Natural killer cell (primary cell): Measurements from ENCODE around the gene PADI1. TPM values are rescaled to one million over a fixed set of nuclear protein-coding genes. Genes with fewer than 3 reads are reported as not detected.

Source experiments
- ATAC-seq, 3 donors: fragments of 150-1000 bp in 2 of 3; fragments of 200-7000 bp in 1 of 3; cut with Tn5 transposase; 1 replicate in 1 of 3; 2 replicates in 2 of 3; pipeline ENCODE4 v1.10.0; 2021; ENCODE audit warnings: mild to moderate bottlenecking in 2 of 3, moderate library complexity in 2 of 3
- DNase-seq, 2 donors: peaks; one replicate each; pipeline versions ENCODE4 v3.0.0 to v3.0.0-alpha.2; 2013 to 2021; ENCODE audit warnings: mixed read lengths in 1 of 2
- H3K27ac ChIP-seq: one replicate; pipeline ENCODE4 v1.5.1; 2013; ENCODE audit warnings: mild to moderate bottlenecking, low read length
- H3K27me3 ChIP-seq: one replicate; pipeline ENCODE4 v1.6.1; 2013; ENCODE audit warnings: low read length; ENCODE audit not compliant: control insufficient read depth, insufficient read depth
- H3K36me3 ChIP-seq: one replicate; pipeline ENCODE4 v1.6.1; 2013; ENCODE audit warnings: low read length; ENCODE audit not compliant: control insufficient read depth, insufficient read depth
- H3K4me1 ChIP-seq: one replicate; pipeline ENCODE4 v1.6.1; 2013; ENCODE audit warnings: low read length; ENCODE audit not compliant: control insufficient read depth, insufficient read depth
- H3K4me3 ChIP-seq: one replicate; pipeline ENCODE4 v1.5.1; 2013; ENCODE audit warnings: low read length
- H3K9me3 ChIP-seq: one replicate; pipeline ENCODE4 v1.6.1; 2013; ENCODE audit warnings: low read length; ENCODE audit not compliant: control insufficient read depth, insufficient read depth
- H3K27ac Mint-ChIP-seq, 2 donors: one replicate each; pipeline ENCODE4 v1.8.0; 2022; ENCODE audit warnings: mild to moderate bottlenecking in 2 of 2, mixed read lengths in 2 of 2, moderate library complexity in 1 of 2
- H3K27me3 Mint-ChIP-seq, 2 donors: one replicate each; pipeline ENCODE4 v1.8.0; 2022; ENCODE audit warnings: low read depth in 2 of 2, mixed read lengths in 2 of 2
- H3K36me3 Mint-ChIP-seq: one replicate; pipeline ENCODE4 v1.8.0; 2022; ENCODE audit warnings: mixed read lengths
- H3K4me1 Mint-ChIP-seq, 2 donors: one replicate each; pipeline ENCODE4 v1.8.0; 2022; ENCODE audit warnings: mixed read lengths in 2 of 2
- H3K4me3 Mint-ChIP-seq: one replicate; pipeline ENCODE4 v1.8.0; 2022; ENCODE audit warnings: mild to moderate bottlenecking, moderate library complexity, mixed read lengths
- H3K9me3 Mint-ChIP-seq, 2 donors: one replicate each; pipeline ENCODE4 v1.8.0; 2022; ENCODE audit warnings: mixed read lengths in 2 of 2
- WGBS: methylation state at CpG from one replicate; pipeline ENCODE4 v1.1.7; 2013; ENCODE audit warnings: missing lambda C conversion rate; ENCODE audit not compliant: insufficient coverage; 5-methylcytosine and 5-hydroxymethylcytosine counted together
- intact Hi-C: fragments of 100-400 bp; cut with micrococcal nuclease; formaldehyde crosslinking; loops from one replicate; pipeline ENCODE4 v1.14.2; 2022
- total RNA-seq, 4 donors: library from RNA; stranded (reverse); fragments of 120-200 nt in 1 of 4; gene quantifications; one replicate each; pipeline versions ENCODE4 v1.2.3 to v1.2.4, GENCODE V29; 2013 to 2022
- TF ChIP-seq, protein P1 (sequence below): fragments of 200-600 bp; IDR thresholded peaks from one replicate; pipeline ENCODE4 v1.8.0; 2022; ENCODE audit warnings: antibody characterized with exemption

The PADI1 gene
- total RNA-seq, 3 donors from 2014 or later (not counting 1 experiment from before 2014, with no cell fraction given) = not detected

- Histone ChIP-seq H3K4me3 (no peak overlapping the region), H3K27me3 (no peaks in the 10 kb centered on the region), H3K27ac (no peak overlapping the region), H3K9me3 (no peaks in the 10 kb centered on the region), H3K36me3 (no peaks in the 10 kb centered on the region), H3K4me1 (peaks cover 11% of the 10 kb centered on the region)
- Mint-ChIP-seq H3K4me1 (peaks cover 15 to 20% of the 10 kb centered on the region in 2 donors), H3K4me3 (no peak overlapping the region), H3K36me3 (no peaks in the 10 kb centered on the region), H3K9me3 (no peaks in the 10 kb centered on the region), H3K27ac (no peak overlapping the region), H3K27me3 (peaks cover 0 to 3% of the 10 kb centered on the region in 2 donors)
- ATAC-seq (no peak), DNase-seq (no peak)
- intact Hi-C loops = no loop called here
- WGBS = 94% methylated on average over 3 of the region's 3 CpGs
- TF ChIP-seq, protein P1, sequence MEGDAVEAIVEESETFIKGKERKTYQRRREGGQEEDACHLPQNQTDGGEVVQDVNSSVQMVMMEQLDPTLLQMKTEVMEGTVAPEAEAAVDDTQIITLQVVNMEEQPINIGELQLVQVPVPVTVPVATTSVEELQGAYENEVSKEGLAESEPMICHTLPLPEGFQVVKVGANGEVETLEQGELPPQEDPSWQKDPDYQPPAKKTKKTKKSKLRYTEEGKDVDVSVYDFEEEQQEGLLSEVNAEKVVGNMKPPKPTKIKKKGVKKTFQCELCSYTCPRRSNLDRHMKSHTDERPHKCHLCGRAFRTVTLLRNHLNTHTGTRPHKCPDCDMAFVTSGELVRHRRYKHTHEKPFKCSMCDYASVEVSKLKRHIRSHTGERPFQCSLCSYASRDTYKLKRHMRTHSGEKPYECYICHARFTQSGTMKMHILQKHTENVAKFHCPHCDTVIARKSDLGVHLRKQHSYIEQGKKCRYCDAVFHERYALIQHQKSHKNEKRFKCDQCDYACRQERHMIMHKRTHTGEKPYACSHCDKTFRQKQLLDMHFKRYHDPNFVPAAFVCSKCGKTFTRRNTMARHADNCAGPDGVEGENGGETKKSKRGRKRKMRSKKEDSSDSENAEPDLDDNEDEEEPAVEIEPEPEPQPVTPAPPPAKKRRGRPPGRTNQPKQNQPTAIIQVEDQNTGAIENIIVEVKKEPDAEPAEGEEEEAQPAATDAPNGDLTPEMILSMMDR = no peak
Measured at GRCh38 chr1:17185485-17185860, 19.5 kb upstream of the PADI1 start.

- intact Hi-C loops = no loop called here
- no peak overlapping the region for H3K27ac Mint-ChIP-seq
- Histone ChIP-seq H3K27ac (no peak overlapping the region), H3K27me3 (no peaks in the 10 kb centered on the region), H3K4me3 (no peak overlapping the region), H3K4me1 (peaks cover 11% of the 10 kb centered on the region), H3K9me3 (no peaks in the 10 kb centered on the region), H3K36me3 (no peaks in the 10 kb centered on the region)
- DNase-seq (no peak), ATAC-seq (no peak)
- H3K4me1 Mint-ChIP-seq = peaks cover 9 to 14% of the 10 kb centered on the region in 2 donors
- TF ChIP-seq, protein P1 = no peak
- no peaks in the 10 kb centered on the region for H3K9me3 Mint-ChIP-seq
- 54% methylated on average over 9 of the region's 9 CpGs for WGBS
- no peak overlapping the region for H3K4me3 Mint-ChIP-seq
- H3K36me3 Mint-ChIP-seq = no peaks in the 10 kb centered on the region
- peaks cover 0 to 2% of the 10 kb centered on the region in 2 donors for H3K27me3 Mint-ChIP-seq
Measured at GRCh38 chr1:17186216-17186909, 18.6 kb upstream of the PADI1 start.

- H3K4me1 ChIP-seq = peaks cover 6% of the 10 kb centered on the region
- Mint-ChIP-seq H3K4me3 (no peak overlapping the region), H3K9me3 (no peaks in the 10 kb centered on the region), H3K36me3 (no peaks in the 10 kb centered on the region), H3K4me1 (peaks cover 8 to 13% of the 10 kb centered on the region in 2 donors), H3K27ac (no peak overlapping the region), H3K27me3 (peaks cover 3 to 5% of the 10 kb centered on the region in 2 donors)
- intact Hi-C loops = no loop called here
- no peak overlapping the region for H3K4me3 ChIP-seq
- WGBS = 72% methylated on average over 6 of the region's 6 CpGs
- no peak for ATAC-seq
- H3K27ac ChIP-seq = no peak overlapping the region
- H3K9me3 ChIP-seq = no peaks in the 10 kb centered on the region
- H3K36me3 ChIP-seq = no peaks in the 10 kb centered on the region
- DNase-seq = no peak
- TF ChIP-seq, protein P1 = no peak
- no peaks in the 10 kb centered on the region for H3K27me3 ChIP-seq
Measured at GRCh38 chr1:17187051-17187450, 17.9 kb upstream of the PADI1 start.

DNA sequence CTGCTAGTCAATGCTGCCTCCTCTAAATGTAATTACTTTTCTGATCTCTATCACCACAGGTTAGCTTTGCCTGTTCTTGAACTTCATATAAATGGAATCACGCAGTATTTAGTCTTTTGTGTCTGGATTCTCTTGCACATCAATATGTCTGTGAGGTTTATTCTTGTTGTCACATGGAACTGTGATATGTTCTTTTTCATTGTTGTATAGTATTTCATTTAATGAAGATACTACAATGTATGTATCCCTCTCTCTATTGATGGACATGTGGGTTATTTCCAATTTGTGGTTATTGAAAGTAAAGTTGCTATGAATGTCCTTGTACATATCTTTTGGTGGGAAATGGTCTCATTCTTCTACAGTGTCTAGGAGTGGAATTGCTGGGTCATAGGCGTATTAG is 16.7 kb upstream of the PADI1 start:
- WGBS = 100% methylated on average over 1 of the region's 2 CpGs
- Mint-ChIP-seq H3K27me3 (peaks cover 6% of the 10 kb centered on the region in 2 donors), H3K27ac (no peak overlapping the region), H3K4me1 (peaks cover 7 to 11% of the 10 kb centered on the region in 2 donors), H3K4me3 (no peak overlapping the region), H3K9me3 (no peaks in the 10 kb centered on the region), H3K36me3 (no peaks in the 10 kb centered on the region)
- intact Hi-C loops = no loop called here
- TF ChIP-seq, protein P1 = no peak
- Histone ChIP-seq H3K36me3 (no peaks in the 10 kb centered on the region), H3K4me3 (no peak overlapping the region), H3K27me3 (no peaks in the 10 kb centered on the region), H3K9me3 (no peaks in the 10 kb centered on the region), H3K27ac (no peak overlapping the region), H3K4me1 (peaks cover 5% of the 10 kb centered on the region)
- ATAC-seq (no peak), DNase-seq (no peak)
